Liver (tissue), 9 donors: ENCODE data around the gene GLT8D2. TPM values are rescaled to one million over a fixed set of nuclear protein-coding genes. Genes with fewer than 3 reads are reported as not detected.

Source experiments
- DNase-seq: peaks from one replicate; pipeline ENCODE4 v3.0.0-alpha.2; 2017; ENCODE audit warnings: low spot score
- H3K27ac ChIP-seq, 2 donors: one replicate each; pipeline ENCODE4 v1.7.0; 2013; ENCODE audit warnings: inconsistent platforms in 2 of 2, low read length in 2 of 2, control low read depth in 1 of 2, low read depth in 1 of 2, mild to moderate bottlenecking in 1 of 2
- H3K27me3 ChIP-seq, 4 donors: one replicate each; pipeline versions ENCODE4 v1.6.1 to v1.7.0; 2013; ENCODE audit warnings: low read length in 3 of 4, inconsistent platforms in 1 of 4, mild to moderate bottlenecking in 1 of 4, moderate library complexity in 1 of 4; ENCODE audit not compliant: control insufficient read depth in 4 of 4, insufficient read depth in 4 of 4
- H3K36me3 ChIP-seq, 4 donors: one replicate each; pipeline versions ENCODE4 v1.6.1 to v1.7.0; 2013; ENCODE audit warnings: low read length in 3 of 4, mild to moderate bottlenecking in 3 of 4, low read depth in 1 of 4, moderate library complexity in 1 of 4; ENCODE audit not compliant: control insufficient read depth in 4 of 4, insufficient read depth in 3 of 4
- H3K4me1 ChIP-seq, 4 donors: one replicate each; pipeline versions ENCODE4 v1.6.1 to v1.7.0; 2013; ENCODE audit warnings: low read length in 3 of 4, mild to moderate bottlenecking in 3 of 4, moderate library complexity in 1 of 4; ENCODE audit not compliant: control insufficient read depth in 4 of 4, insufficient read depth in 4 of 4
- H3K4me3 ChIP-seq, 3 donors: one replicate each; pipeline versions ENCODE4 v1.6.1 to v1.7.0; 2013; ENCODE audit warnings: low read length in 3 of 3, control low read depth in 1 of 3, low read depth in 1 of 3, mild to moderate bottlenecking in 1 of 3
- H3K9ac ChIP-seq, 2 donors: one replicate each; pipeline ENCODE4 v1.7.0; 2013; ENCODE audit warnings: low read length in 2 of 2, mild to moderate bottlenecking in 2 of 2, moderate library complexity in 2 of 2, control low read depth in 1 of 2, low read depth in 1 of 2
- H3K9me3 ChIP-seq, 4 donors: one replicate each; pipeline versions ENCODE4 v1.6.1 to v1.7.0; 2013; ENCODE audit warnings: low read length in 3 of 4; ENCODE audit not compliant: control insufficient read depth in 4 of 4
- EGR1 ChIP-seq, 2 donors: IDR thresholded peaks; 2 replicates each; pipeline ENCODE4 v1.6.1; 2016 to 2018; ENCODE audit warnings: antibody characterized with exemption in 2 of 2, low read depth in 2 of 2
- FOXA1 ChIP-seq: IDR thresholded peaks from 2 replicates; pipeline ENCODE4 v1.6.1; 2016; ENCODE audit warnings: antibody characterized with exemption
- FOXA2 ChIP-seq: IDR thresholded peaks from 2 replicates; pipeline ENCODE4 v1.6.1; 2016; ENCODE audit warnings: antibody characterized with exemption
- HNF4A ChIP-seq, 2 donors: conservative IDR thresholded peaks; 2 replicates each; pipeline ENCODE4 v1.6.1; 2016; ENCODE audit warnings: antibody characterized with exemption in 2 of 2, mild to moderate bottlenecking in 2 of 2
- HNF4G ChIP-seq: IDR thresholded peaks from 2 replicates; pipeline ENCODE4 v1.6.1; 2016; ENCODE audit warnings: antibody characterized with exemption
- JUND ChIP-seq, 2 donors: IDR thresholded peaks; 2 replicates each; pipeline ENCODE4 v1.6.1; 2016; ENCODE audit warnings: antibody characterized with exemption in 2 of 2
- NR2F2 ChIP-seq: IDR thresholded peaks from 2 replicates; pipeline ENCODE4 v1.6.1; 2016; ENCODE audit warnings: antibody characterized with exemption
- RAD21 ChIP-seq, 2 donors: IDR thresholded peaks; 2 replicates each; pipeline ENCODE4 v1.6.1; 2016; ENCODE audit warnings: antibody characterized with exemption in 2 of 2, mild to moderate bottlenecking in 2 of 2
- RXRA ChIP-seq, 2 donors: IDR thresholded peaks; 2 replicates each; pipeline ENCODE4 v1.6.1; 2017 to 2018; ENCODE audit warnings: antibody characterized with exemption in 2 of 2, mild to moderate bottlenecking in 1 of 2
- SP1 ChIP-seq: IDR thresholded peaks from 2 replicates; pipeline ENCODE4 v1.6.1; 2018; ENCODE audit warnings: antibody characterized with exemption, mild to moderate bottlenecking
- TAF1 ChIP-seq: conservative IDR thresholded peaks from 2 replicates; pipeline ENCODE4 v1.6.1; 2016; ENCODE audit warnings: antibody characterized with exemption, mild to moderate bottlenecking
- YY1 ChIP-seq: IDR thresholded peaks from 2 replicates; pipeline ENCODE4 v1.6.1; 2016; ENCODE audit warnings: antibody characterized with exemption, mild to moderate bottlenecking
- WGBS: extraction: QIAGEN DNeasy Blood & Tissue Kit; methylation state at CpG from one replicate; pipeline ENCODE4 v1.1.7; 2013; 5-methylcytosine and 5-hydroxymethylcytosine counted together
- polyA plus RNA-seq, 2 donors: library from polyadenylated mRNA; stranded (reverse) in 1 of 2; unstranded in 1 of 2; fragments of 200-250 nt in 1 of 2; fragments of >200 nt in 1 of 2; fragmentation: Nextera tagmentation in 1 of 2; extraction: Ambion mirVana in 1 of 2; gene quantifications; one replicate each; pipeline versions ENCODE4 v1.2.1 to v1.2.3, GENCODE V29; 2013 to 2015
- total RNA-seq, 2 donors: library from RNA; depleted of rRNA; stranded (reverse); fragments of >200 nt; gene quantifications; one replicate each; pipeline ENCODE4 v1.2.3, GENCODE V29; 2014
- TF ChIP-seq, protein P1 (sequence below): fragments of 150-350 bp; IDR thresholded peaks from 2 replicates; pipeline ENCODE4 v1.5.1; 2017; ENCODE audit warnings: improper control_type of control experiment, low read depth, low read length; ENCODE audit not compliant: missing input control
- TF ChIP-seq, protein P2 (sequence below): IDR thresholded peaks from 2 replicates; pipeline ENCODE4 v1.6.1; 2016; ENCODE audit warnings: antibody characterized with exemption, mild to moderate bottlenecking
- TF ChIP-seq, protein P3 (sequence below): IDR thresholded peaks from 2 replicates; pipeline ENCODE4 v1.6.1; 2016; ENCODE audit warnings: antibody characterized with exemption
- TF ChIP-seq, protein P4 (sequence below): IDR thresholded peaks from 2 replicates; pipeline ENCODE4 v1.6.1; 2016; ENCODE audit warnings: antibody characterized with exemption
- TF ChIP-seq, protein P5 (sequence below): IDR thresholded peaks from 2 replicates; pipeline ENCODE4 v1.6.1; 2016; ENCODE audit warnings: antibody characterized with exemption
- donor health status: healthy.
- donor health status: healthy.
- donor health status: healthy.
- donor health status: healthy.
- donor health status: healthy.

GLT8D2 gene
- total and polyA plus RNA-seq, 4 donors, result 0.79 to 1.4 (median 1.2) TPM

DNA sequence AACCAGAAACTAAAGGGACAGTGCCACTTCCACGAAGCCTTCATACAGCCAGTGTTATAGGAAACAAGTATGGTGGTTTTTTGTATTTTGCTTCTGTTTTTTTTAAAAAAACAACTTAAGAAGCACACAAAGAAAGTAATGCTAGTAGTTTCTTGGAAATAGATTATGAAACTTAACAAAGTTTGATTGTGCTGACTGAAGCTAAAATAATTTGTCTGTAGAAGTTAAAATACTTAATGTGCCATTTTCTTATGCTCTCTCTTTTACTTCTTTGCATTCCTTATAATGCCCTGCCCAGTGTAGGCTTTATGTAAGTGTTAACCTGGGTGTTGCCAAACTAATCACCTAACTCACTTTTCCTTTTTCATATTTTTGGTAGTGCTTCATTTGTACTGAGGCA is 30.8 kb upstream of the GLT8D2 start (continued):
- TF ChIP-seq, protein P1, sequence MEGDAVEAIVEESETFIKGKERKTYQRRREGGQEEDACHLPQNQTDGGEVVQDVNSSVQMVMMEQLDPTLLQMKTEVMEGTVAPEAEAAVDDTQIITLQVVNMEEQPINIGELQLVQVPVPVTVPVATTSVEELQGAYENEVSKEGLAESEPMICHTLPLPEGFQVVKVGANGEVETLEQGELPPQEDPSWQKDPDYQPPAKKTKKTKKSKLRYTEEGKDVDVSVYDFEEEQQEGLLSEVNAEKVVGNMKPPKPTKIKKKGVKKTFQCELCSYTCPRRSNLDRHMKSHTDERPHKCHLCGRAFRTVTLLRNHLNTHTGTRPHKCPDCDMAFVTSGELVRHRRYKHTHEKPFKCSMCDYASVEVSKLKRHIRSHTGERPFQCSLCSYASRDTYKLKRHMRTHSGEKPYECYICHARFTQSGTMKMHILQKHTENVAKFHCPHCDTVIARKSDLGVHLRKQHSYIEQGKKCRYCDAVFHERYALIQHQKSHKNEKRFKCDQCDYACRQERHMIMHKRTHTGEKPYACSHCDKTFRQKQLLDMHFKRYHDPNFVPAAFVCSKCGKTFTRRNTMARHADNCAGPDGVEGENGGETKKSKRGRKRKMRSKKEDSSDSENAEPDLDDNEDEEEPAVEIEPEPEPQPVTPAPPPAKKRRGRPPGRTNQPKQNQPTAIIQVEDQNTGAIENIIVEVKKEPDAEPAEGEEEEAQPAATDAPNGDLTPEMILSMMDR, result no peak
- TF ChIP-seq JUND (IDR thresholded peaks at IDR 0.05) (no peak), EGR1 (IDR thresholded peaks at IDR 0.05; ENCODE audit: low read depth in 2 of 2) (no peak), TAF1 (no peak), FOXA2 (no peak), FOXA1 (no peak), SP1 (no peak)
- TF ChIP-seq, protein P2, sequence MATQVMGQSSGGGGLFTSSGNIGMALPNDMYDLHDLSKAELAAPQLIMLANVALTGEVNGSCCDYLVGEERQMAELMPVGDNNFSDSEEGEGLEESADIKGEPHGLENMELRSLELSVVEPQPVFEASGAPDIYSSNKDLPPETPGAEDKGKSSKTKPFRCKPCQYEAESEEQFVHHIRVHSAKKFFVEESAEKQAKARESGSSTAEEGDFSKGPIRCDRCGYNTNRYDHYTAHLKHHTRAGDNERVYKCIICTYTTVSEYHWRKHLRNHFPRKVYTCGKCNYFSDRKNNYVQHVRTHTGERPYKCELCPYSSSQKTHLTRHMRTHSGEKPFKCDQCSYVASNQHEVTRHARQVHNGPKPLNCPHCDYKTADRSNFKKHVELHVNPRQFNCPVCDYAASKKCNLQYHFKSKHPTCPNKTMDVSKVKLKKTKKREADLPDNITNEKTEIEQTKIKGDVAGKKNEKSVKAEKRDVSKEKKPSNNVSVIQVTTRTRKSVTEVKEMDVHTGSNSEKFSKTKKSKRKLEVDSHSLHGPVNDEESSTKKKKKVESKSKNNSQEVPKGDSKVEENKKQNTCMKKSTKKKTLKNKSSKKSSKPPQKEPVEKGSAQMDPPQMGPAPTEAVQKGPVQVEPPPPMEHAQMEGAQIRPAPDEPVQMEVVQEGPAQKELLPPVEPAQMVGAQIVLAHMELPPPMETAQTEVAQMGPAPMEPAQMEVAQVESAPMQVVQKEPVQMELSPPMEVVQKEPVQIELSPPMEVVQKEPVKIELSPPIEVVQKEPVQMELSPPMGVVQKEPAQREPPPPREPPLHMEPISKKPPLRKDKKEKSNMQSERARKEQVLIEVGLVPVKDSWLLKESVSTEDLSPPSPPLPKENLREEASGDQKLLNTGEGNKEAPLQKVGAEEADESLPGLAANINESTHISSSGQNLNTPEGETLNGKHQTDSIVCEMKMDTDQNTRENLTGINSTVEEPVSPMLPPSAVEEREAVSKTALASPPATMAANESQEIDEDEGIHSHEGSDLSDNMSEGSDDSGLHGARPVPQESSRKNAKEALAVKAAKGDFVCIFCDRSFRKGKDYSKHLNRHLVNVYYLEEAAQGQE, result no peak

DNA sequence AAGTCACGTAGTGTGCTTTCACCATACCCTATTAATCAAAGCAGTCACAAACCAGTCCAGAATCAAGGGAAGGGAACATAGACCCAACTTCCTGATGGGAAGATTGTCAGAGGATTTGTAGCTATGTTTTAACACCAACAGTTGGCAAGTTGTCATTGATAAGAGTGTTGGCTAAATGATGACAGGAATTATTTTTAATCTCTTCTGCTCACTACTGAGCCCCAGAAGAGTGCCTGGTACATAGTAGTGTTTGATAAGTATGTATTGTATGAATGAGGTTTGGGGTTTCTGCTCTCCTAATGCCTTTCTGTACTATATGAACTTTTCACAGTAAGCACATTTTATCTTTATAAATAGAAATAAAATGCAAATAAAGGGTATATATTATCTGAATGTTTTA is 29.0 kb upstream of the GLT8D2 start:
- H3K27me3 ChIP-seq, result no peaks in the 10 kb centered on the region
- no peaks in the 10 kb centered on the region for H3K9me3 ChIP-seq
- peaks cover 0 to 19% (median 8%) of the 10 kb centered on the region in 4 donors for H3K36me3 ChIP-seq
- no peak for TF ChIP-seq HNF4A (conservative IDR thresholded peaks at IDR 0.05)
- no peak for TF ChIP-seq FOXA2
- TF ChIP-seq, protein P2, result no peak
- no peak for TF ChIP-seq RAD21 (IDR thresholded peaks at IDR 0.05)
- TF ChIP-seq, protein P3, sequence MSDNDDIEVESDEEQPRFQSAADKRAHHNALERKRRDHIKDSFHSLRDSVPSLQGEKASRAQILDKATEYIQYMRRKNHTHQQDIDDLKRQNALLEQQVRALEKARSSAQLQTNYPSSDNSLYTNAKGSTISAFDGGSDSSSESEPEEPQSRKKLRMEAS, result no peak
- no peak for TF ChIP-seq NR2F2
- no peak for TF ChIP-seq EGR1 (IDR thresholded peaks at IDR 0.05; ENCODE audit: low read depth in 2 of 2)
- TF ChIP-seq SP1, result no peak
- TF ChIP-seq, protein P1, result no peak
- TF ChIP-seq, protein P4, sequence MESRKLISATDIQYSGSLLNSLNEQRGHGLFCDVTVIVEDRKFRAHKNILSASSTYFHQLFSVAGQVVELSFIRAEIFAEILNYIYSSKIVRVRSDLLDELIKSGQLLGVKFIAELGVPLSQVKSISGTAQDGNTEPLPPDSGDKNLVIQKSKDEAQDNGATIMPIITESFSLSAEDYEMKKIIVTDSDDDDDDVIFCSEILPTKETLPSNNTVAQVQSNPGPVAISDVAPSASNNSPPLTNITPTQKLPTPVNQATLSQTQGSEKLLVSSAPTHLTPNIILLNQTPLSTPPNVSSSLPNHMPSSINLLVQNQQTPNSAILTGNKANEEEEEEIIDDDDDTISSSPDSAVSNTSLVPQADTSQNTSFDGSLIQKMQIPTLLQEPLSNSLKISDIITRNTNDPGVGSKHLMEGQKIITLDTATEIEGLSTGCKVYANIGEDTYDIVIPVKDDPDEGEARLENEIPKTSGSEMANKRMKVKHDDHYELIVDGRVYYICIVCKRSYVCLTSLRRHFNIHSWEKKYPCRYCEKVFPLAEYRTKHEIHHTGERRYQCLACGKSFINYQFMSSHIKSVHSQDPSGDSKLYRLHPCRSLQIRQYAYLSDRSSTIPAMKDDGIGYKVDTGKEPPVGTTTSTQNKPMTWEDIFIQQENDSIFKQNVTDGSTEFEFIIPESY, result no peak
- TF ChIP-seq, protein P5, sequence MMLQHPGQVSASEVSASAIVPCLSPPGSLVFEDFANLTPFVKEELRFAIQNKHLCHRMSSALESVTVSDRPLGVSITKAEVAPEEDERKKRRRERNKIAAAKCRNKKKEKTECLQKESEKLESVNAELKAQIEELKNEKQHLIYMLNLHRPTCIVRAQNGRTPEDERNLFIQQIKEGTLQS, result no peak
- TF ChIP-seq RXRA (IDR thresholded peaks at IDR 0.05), result no peak
- TF ChIP-seq JUND (IDR thresholded peaks at IDR 0.05), result no peak
- TF ChIP-seq YY1, result no peak
- TF ChIP-seq TAF1, result no peak
- no peak for TF ChIP-seq HNF4G
- TF ChIP-seq FOXA1, result no peak
- no peak overlapping the region for H3K27ac ChIP-seq
- H3K4me3 ChIP-seq, result no peak overlapping the region
- H3K4me1 ChIP-seq, result peaks cover 0 to 1% (median 0%) of the 10 kb centered on the region in 4 donors
- H3K9ac ChIP-seq, result no peak overlapping the region
- DNase-seq, result no peak
- WGBS, result 84% methylated on average over 1 of the region's 1 CpG
